ENCODE data around the gene MPIG6B.
A peak's percentile ranks its signal among the peaks of the same experiment; 100 is the strongest.

Gene MPIG6B

DNA sequence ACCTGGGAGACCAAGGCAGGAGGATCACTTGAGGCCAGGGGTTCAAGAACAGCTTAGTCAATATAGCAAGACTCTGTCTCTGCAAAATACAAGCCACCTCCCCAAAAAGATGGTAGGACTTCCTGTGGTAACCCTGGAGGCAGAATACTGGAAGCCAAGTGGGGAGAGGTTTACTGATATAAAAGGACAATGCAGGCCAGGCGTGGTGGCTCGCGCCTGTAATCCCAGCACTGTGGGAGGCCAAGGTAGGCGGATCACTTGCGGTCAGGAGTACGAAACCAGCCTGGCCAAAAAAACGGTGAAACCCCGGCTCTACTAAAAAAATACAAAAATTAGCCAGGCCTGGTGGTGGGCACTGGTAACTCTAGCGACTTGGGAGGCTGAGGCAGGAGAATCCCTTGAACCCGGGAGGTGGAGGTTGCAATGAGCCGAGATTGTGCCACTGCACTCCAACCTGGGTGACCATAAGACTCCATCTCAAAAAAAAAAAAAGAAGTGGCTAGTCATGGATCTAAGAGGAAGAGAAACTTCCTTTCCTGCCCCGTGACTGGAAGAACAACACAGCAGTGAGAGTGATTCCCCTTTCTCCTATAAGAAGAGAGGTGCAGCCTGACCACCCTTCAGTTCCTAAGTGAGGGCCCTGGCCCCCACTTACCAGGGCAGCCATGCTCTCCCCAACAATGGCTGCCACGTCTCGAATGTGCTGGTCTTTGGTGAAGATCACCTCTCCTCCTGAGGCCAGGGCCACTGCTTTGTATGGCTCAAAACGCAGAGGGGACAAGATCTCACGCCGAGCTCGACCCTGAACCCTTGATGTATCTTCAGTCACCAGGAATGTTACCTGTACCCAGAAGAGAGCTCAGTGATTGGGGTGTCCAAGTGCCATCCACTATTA, 45.4 kb downstream of the MPIG6B start:
- DNase-seq (ENCODE audit: low spot score) = no peak

DNA sequence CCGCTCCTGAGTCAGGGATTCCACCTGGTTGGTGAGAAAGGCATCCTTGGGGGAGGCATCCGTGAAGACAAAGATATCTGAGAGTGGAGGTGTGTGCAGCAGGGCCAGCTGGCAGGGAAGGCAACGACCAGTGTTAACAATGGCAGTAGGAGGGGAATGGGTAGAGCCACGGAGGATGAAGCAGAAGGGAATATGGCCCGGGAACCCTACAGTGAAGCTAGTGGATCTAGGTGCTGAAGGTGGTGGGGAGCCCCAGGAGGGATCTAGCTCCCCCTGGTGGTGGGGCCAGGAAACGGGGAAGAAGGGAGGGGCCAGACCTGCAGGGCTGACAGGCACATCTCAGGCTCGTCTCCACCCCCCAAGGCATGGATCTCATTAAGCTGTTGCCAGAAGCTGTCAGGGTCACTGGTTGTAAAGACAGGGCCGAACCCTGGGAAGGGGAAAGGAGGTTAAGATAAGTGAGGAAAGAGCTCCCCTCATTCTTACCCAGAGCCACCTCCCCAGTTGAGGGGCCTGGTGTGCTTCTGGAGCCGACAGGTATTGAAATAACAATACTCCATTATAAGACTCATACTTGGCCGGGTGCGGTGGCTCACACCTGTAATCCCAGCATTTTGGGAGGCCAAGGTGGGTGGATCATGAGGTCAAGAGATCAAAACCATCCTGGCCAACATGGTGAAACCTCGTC, 46.7 kb downstream of the MPIG6B start:
- peak; percentile 85 for DNase-seq (ENCODE audit: low spot score)

GRCh38 chr6:31770860-31771259, 47.7 kb downstream of the MPIG6B start:
- no peak for DNase-seq (ENCODE audit: low spot score)

GRCh38 chr6:31771992-31772358, 48.8 kb downstream of the MPIG6B start:
- DNase-seq (ENCODE audit: low spot score) = no peak

DNA sequence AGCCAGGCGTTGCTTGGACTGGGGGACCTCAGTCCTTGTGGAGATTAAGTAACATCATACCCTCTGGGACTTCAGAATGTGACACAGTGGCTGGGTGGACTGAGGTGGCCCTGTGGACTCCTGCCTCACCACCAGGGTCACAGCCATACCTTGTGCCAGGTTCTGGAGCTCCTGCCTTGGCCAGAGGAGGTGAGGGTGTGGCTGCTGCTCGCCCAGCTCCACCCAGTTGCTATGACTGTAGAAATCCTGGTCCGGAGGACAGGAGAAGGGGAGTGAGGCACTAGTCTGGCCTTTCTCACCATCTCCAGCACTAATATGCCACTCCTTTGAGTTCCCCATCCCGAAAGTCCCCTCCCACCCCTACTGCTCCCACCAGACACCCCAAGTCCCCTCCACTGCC, 52.0 kb downstream of the MPIG6B start:
- no peak for DNase-seq (ENCODE audit: low spot score)

GRCh38 chr6:31775633-31776484, 52.7 kb downstream of the MPIG6B start:
- no peak for DNase-seq (ENCODE audit: low spot score)
